ENCODE measurements around the gene MRPS12.

- no peak for TF ChIP-seq RAD21 (conservative IDR thresholded peaks at IDR 0.05 in 1 of 2, IDR thresholded peaks at IDR 0.05 in 1 of 2)
- no peak for TF ChIP-seq USF2 (IDR thresholded peaks at IDR 0.05)
- no peak for TF ChIP-seq BHLHE40 (IDR thresholded peaks at IDR 0.05; ENCODE audit: low read depth, low read length)
- TF ChIP-seq RFX5 (IDR thresholded peaks at IDR 0.05): no peak
- no peak for TF ChIP-seq NPAS2 (CRISPR knock-in tag; IDR thresholded peaks at IDR 0.05; ENCODE audit: borderline replicate concordance)
- no peak for TF ChIP-seq MAZ (IDR thresholded peaks at IDR 0.05; ENCODE audit: borderline replicate concordance, low read depth, low read length)
- TF ChIP-seq REST (IDR thresholded peaks at IDR 0.05): no peak
- TF ChIP-seq CTCF (IDR thresholded peaks at IDR 0.05): no peak; the same call in 2 of the 3 replicates
- no peak for TF ChIP-seq POLR2A (IDR thresholded peaks at IDR 0.05; ENCODE audit: low read length)
These were observed 44.0 kb downstream of the MRPS12 start for GRCh38 chr19:38974624-38975213.
